ENCODE data around the gene GSTA3. TPM values are rescaled to one million over a fixed set of nuclear protein-coding genes. Genes with fewer than 3 reads are reported as not detected.
"Not testable (repeated sequence)": the region's sequence is repeated elsewhere in the genome, so short reads cannot be mapped to it uniquely, and the experiment has no call there.

Gene GSTA3
- total and polyA plus RNA-seq, 7 donors = not detected

GRCh38 chr6:52925042-52925441 lies 15.5 kb upstream of the GSTA3 start:
- 93 to 96% methylated on average over 2 of the region's 2 CpGs for WGBS, 2 donors
- TF ChIP-seq EP300 (IDR thresholded peaks at IDR 0.05) = no peak
- TF ChIP-seq CTCF (IDR thresholded peaks at IDR 0.05) = no peak
- TF ChIP-seq POLR2AphosphoS5 (IDR thresholded peaks at IDR 0.05) = no peak
- TF ChIP-seq POLR2A (IDR thresholded peaks at IDR 0.05) = no peak

GRCh38 chr6:52923689-52924088 lies 14.2 kb upstream of the GSTA3 start:
- WGBS, 2 donors = 74 to 75% methylated on average over 2 of the region's 2 CpGs
- H3K36me3 ChIP-seq; H3K27ac ChIP-seq; intact Hi-C loops (cut with DNase I); H3K9me3 ChIP-seq; H3K4me1 ChIP-seq; H3K4me3 ChIP-seq; H3K27me3 ChIP-seq; DNase-seq: not testable (repeated sequence)

More at GRCh38 chr6:52925042-52925441, 15.5 kb upstream of the GSTA3 start:
- Histone ChIP-seq H3K4me3 (no peak overlapping the region), H3K36me3 (no peaks in the 10 kb centered on the region), H3K27ac (no peak overlapping the region), H3K9me3 (no peaks in the 10 kb centered on the region), H3K4me1 (no peaks in the 10 kb centered on the region), H3K27me3 (no peaks in the 10 kb centered on the region)
- intact Hi-C loops (cut with DNase I) = no loop called here
- DNase-seq = no peak

- DNase-seq = no peak
- peaks cover 0 to 6% (median 5%) of the 10 kb centered on the region in 4 donors for H3K4me1 ChIP-seq
- H3K27me3 ChIP-seq = no peaks in the 10 kb centered on the region
- H3K4me3 ChIP-seq = no peak overlapping the region
- no peaks in the 10 kb centered on the region for H3K9me3 ChIP-seq
- no peak overlapping the region for H3K27ac ChIP-seq
- WGBS, 2 donors = 95% methylated on average over 10 of the region's 10 CpGs
- no peaks in the 10 kb centered on the region for H3K36me3 ChIP-seq
- intact Hi-C loops (cut with DNase I) = no loop called here
- TF ChIP-seq CTCF (IDR thresholded peaks at IDR 0.05) (no peak), POLR2AphosphoS5 (IDR thresholded peaks at IDR 0.05) (no peak), POLR2A (IDR thresholded peaks at IDR 0.05) (no peak)
Observed at GRCh38 chr6:52922161-52922560, 12.7 kb upstream of the GSTA3 start.

- no peaks in the 10 kb centered on the region for H3K36me3 ChIP-seq
- TF ChIP-seq CTCF (IDR thresholded peaks at IDR 0.05) = no peak
- no peak for TF ChIP-seq POLR2AphosphoS5 (IDR thresholded peaks at IDR 0.05)
- no peak for TF ChIP-seq EP300 (IDR thresholded peaks at IDR 0.05)
- no peak for TF ChIP-seq POLR2A (IDR thresholded peaks at IDR 0.05)
- intact Hi-C loops (cut with DNase I) = no loop called here
- 94 to 95% methylated on average over 6 of the region's 6 CpGs for WGBS, 2 donors
- DNase-seq = no peak
- H3K27ac ChIP-seq = no peak overlapping the region
- H3K9me3 ChIP-seq = no peaks in the 10 kb centered on the region
- H3K4me3 ChIP-seq = no peak overlapping the region
- peaks cover 0 to 6% (median 5%) of the 10 kb centered on the region in 4 donors for H3K4me1 ChIP-seq
- no peaks in the 10 kb centered on the region for H3K27me3 ChIP-seq
Observed at GRCh38 chr6:52921743-52922142, 12.2 kb upstream of the GSTA3 start.

GRCh38 chr6:52919511-52919910 lies 10.0 kb upstream of the GSTA3 start:
- H3K27me3 ChIP-seq, H3K4me3 ChIP-seq: not testable (repeated sequence)

GRCh38 chr6:52918771-52919170 lies 9.3 kb upstream of the GSTA3 start:
- H3K27ac ChIP-seq; H3K4me1 ChIP-seq; H3K9me3 ChIP-seq; DNase-seq; H3K36me3 ChIP-seq; intact Hi-C loops (cut with DNase I); H3K4me3 ChIP-seq; H3K27me3 ChIP-seq: not testable (repeated sequence)
- 86 to 89% methylated on average over 1 of the region's 1 CpG for WGBS, 2 donors

More at GRCh38 chr6:52919511-52919910, 10.0 kb upstream of the GSTA3 start:
- WGBS, 2 donors = 47 to 60% methylated on average over 1 of the region's 1 CpG
- H3K4me1 ChIP-seq; H3K27ac ChIP-seq; DNase-seq; intact Hi-C loops (cut with DNase I); H3K36me3 ChIP-seq; H3K9me3 ChIP-seq: not testable (repeated sequence)

- H3K27me3 ChIP-seq; H3K27ac ChIP-seq; DNase-seq; H3K36me3 ChIP-seq; H3K4me1 ChIP-seq; H3K4me3 ChIP-seq; intact Hi-C loops (cut with DNase I); H3K9me3 ChIP-seq: not testable (repeated sequence)
- 58 to 75% methylated on average over 9 of the region's 9 CpGs for WGBS, 2 donors
Observed at GRCh38 chr6:52918027-52918686, 8.7 kb upstream of the GSTA3 start.

Data from sigmoid colon (tissue), 7 donors.